Suprapubic skin (tissue), 4 donors: Measurements from ENCODE around the gene WSB1. TPM values are rescaled to one million over a fixed set of nuclear protein-coding genes. Genes with fewer than 3 reads are reported as not detected.
A peak's percentile ranks its signal among the peaks of the same experiment; 100 is the strongest.

Experiments
- DNase-seq, 2 donors: peaks; one replicate each; pipeline ENCODE4 v3.0.0-alpha.2; 2019; ENCODE audit warnings: low spot score in 2 of 2
- H3K27ac ChIP-seq: fragments of 200-600 bp; sonication (generic); one replicate; pipeline ENCODE4 v1.5.1; 2019
- H3K27me3 ChIP-seq: fragments of 200-600 bp; sonication (generic); one replicate; pipeline ENCODE4 v1.5.1; 2019
- H3K36me3 ChIP-seq: fragments of 200-600 bp; sonication (generic); one replicate; pipeline ENCODE4 v1.5.1; 2019
- H3K4me1 ChIP-seq: fragments of 200-600 bp; sonication (generic); one replicate; pipeline ENCODE4 v1.5.1; 2019
- H3K4me3 ChIP-seq: fragments of 200-600 bp; sonication (generic); one replicate; pipeline ENCODE4 v1.5.1; 2019; ENCODE audit warnings: mild to moderate bottlenecking
- H3K9me3 ChIP-seq: fragments of 200-600 bp; sonication (generic); one replicate; pipeline ENCODE4 v1.5.1; 2019
- CTCF ChIP-seq, 2 donors: fragments of 200-600 bp in 1 of 2; fragments of 450-650 bp in 1 of 2; sonication (generic) in 1 of 2; IDR thresholded peaks; one replicate each; pipeline ENCODE4 v1.5.1; 2016 to 2019; ENCODE audit warnings: antibody characterized with exemption in 2 of 2, mild to moderate bottlenecking in 1 of 2, moderate library complexity in 1 of 2
- EP300 ChIP-seq: sonication (generic); formaldehyde crosslinking; IDR thresholded peaks from one replicate; pipeline ENCODE4 v1.6.1; 2017; ENCODE audit warnings: antibody characterized with exemption
- POLR2A ChIP-seq, 2 donors: fragments of 450-650 bp; IDR thresholded peaks; one replicate each; pipeline ENCODE4 v1.6.1; 2017; ENCODE audit warnings: antibody characterized with exemption in 2 of 2, mild to moderate bottlenecking in 2 of 2, moderate library complexity in 2 of 2
- POLR2AphosphoS5 ChIP-seq, 3 donors: sonication (generic); formaldehyde crosslinking; IDR thresholded peaks; one replicate each; pipeline ENCODE4 v1.6.1; 2017; ENCODE audit warnings: antibody characterized with exemption in 3 of 3
- WGBS: methylation state at CpG from one replicate; pipeline ENCODE4 v1.1.5; 2018; 5-methylcytosine and 5-hydroxymethylcytosine counted together
- total RNA-seq, 4 donors: library from RNA; depleted of rRNA; stranded (reverse); fragments of >200 nt; gene quantifications; one replicate each; pipeline ENCODE4 v1.1.0, GENCODE V29; 2016

The WSB1 gene
- total RNA-seq, 4 donors from 2014 or later: 38.5 to 206 (median 57.2) TPM

- peak overlapping the region; percentile 59 for H3K4me3 ChIP-seq
- TF ChIP-seq POLR2AphosphoS5 (IDR thresholded peaks at IDR 0.05) (no peak), POLR2A (IDR thresholded peaks at IDR 0.05) (no peak), CTCF (IDR thresholded peaks at IDR 0.05) (no peak), EP300 (no peak)
- H3K36me3 ChIP-seq: no peaks in the 10 kb centered on the region
- WGBS: 79% methylated on average over 6 of the region's 6 CpGs
- H3K9me3 ChIP-seq: no peaks in the 10 kb centered on the region
- peak overlapping the region; percentile 89 for H3K27ac ChIP-seq
- DNase-seq: no peak
- no peaks in the 10 kb centered on the region for H3K27me3 ChIP-seq
- H3K4me1 ChIP-seq: peaks cover 28% of the 10 kb centered on the region
Observed at GRCh38 chr17:27352448-27353032, 58.6 kb downstream of the WSB1 start.

GRCh38 chr17:27353033-27353460 lies 59.1 kb downstream of the WSB1 start:
- 49% methylated on average over 11 of the region's 11 CpGs for WGBS
- TF ChIP-seq POLR2AphosphoS5 (IDR thresholded peaks at IDR 0.05) (no peak), CTCF (IDR thresholded peaks at IDR 0.05) (no peak), POLR2A (IDR thresholded peaks at IDR 0.05) (no peak), EP300 (no peak)
- Histone ChIP-seq H3K36me3 (no peaks in the 10 kb centered on the region), H3K27ac (peak overlapping the region; percentile 89), H3K9me3 (no peaks in the 10 kb centered on the region), H3K4me1 (peaks cover 28% of the 10 kb centered on the region), H3K4me3 (peak overlapping the region; percentile 59), H3K27me3 (no peaks in the 10 kb centered on the region)
- no peak for DNase-seq

GRCh38 chr17:27353461-27354050 lies 59.6 kb downstream of the WSB1 start:
- no peaks in the 10 kb centered on the region for H3K36me3 ChIP-seq
- no peaks in the 10 kb centered on the region for H3K9me3 ChIP-seq
- H3K27ac ChIP-seq: peak overlapping the region; percentile 89
- peak; percentile 95 for DNase-seq
- peaks cover 26% of the 10 kb centered on the region for H3K4me1 ChIP-seq
- H3K27me3 ChIP-seq: no peaks in the 10 kb centered on the region
- 0% methylated on average over 40 of the region's 57 CpGs for WGBS
- TF ChIP-seq POLR2A (IDR thresholded peaks at IDR 0.05): peak in 1 of 2 donors; percentile 71
- TF ChIP-seq EP300: no peak
- TF ChIP-seq CTCF (IDR thresholded peaks at IDR 0.05): peak; percentile 98 to 100
- peak in 2 of 3 donors; percentile 71 to 91 for TF ChIP-seq POLR2AphosphoS5 (IDR thresholded peaks at IDR 0.05)
- H3K4me3 ChIP-seq: peak overlapping the region; percentile 59

- Histone ChIP-seq H3K9me3 (no peaks in the 10 kb centered on the region), H3K27ac (peak overlapping the region; percentile 89), H3K4me3 (peak overlapping the region; percentile 59), H3K36me3 (no peaks in the 10 kb centered on the region), H3K4me1 (peaks cover 21% of the 10 kb centered on the region), H3K27me3 (no peaks in the 10 kb centered on the region)
- 27% methylated on average over 3 of the region's 19 CpGs for WGBS
- DNase-seq: no peak
- no peak for TF ChIP-seq EP300
Observed at GRCh38 chr17:27354051-27354490, 60.2 kb downstream of the WSB1 start.

- no peaks in the 10 kb centered on the region for H3K36me3 ChIP-seq
- 92% methylated on average over 5 of the region's 8 CpGs for WGBS
- H3K27me3 ChIP-seq: no peaks in the 10 kb centered on the region
- TF ChIP-seq POLR2AphosphoS5 (IDR thresholded peaks at IDR 0.05): no peak
- no peak for TF ChIP-seq POLR2A (IDR thresholded peaks at IDR 0.05)
- no peak for TF ChIP-seq CTCF (IDR thresholded peaks at IDR 0.05)
- TF ChIP-seq EP300: no peak
- peaks cover 17% of the 10 kb centered on the region for H3K4me1 ChIP-seq
- no peak for DNase-seq
- no peak overlapping the region for H3K27ac ChIP-seq
- H3K4me3 ChIP-seq: peak overlapping the region; percentile 59
- H3K9me3 ChIP-seq: no peaks in the 10 kb centered on the region
Observed at GRCh38 chr17:27354491-27355081, 60.7 kb downstream of the WSB1 start.
